Measurements from ENCODE around the gene EXD3. TPM values are rescaled to one million over a fixed set of nuclear protein-coding genes. Genes with fewer than 3 reads are reported as not detected.

EXD3 gene
- polyA plus RNA-seq, 1 of the 3 experiments (the other 2 are of a cell fraction), result 11.5 TPM

DNA sequence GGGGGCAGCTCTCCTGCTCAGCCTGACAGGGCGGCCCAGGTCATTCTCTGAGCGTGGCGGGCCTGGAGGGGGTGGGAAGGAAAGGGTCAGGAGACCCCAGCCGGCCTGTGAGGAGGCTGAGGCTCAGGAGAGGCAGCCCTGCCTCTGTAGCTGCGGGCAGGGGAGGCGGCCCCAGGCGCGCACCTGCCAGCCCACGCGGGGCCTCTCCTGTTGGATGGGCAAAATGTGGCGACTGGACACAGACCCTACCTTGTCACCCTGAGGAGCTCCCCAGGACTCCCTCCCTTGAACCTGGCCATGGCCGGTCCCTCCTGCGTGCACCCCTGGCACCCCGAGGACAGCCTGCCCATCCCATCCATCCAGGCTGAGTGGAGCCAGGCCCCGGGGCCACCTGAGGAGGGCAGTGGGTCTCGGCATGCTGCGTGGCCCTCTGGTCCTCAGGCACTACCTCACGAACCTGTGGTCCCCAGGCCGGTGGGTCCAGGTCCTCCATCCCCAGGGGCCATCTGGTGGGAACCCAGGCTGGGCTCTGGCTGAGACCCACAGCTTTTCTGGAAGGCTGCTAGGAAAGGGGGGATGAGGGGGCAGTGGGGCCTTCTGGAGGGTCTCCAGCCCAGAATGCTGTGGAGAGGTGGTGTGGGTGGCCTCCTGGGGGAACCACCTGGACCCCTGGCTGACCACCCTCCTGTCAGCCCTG, 105.8 kb downstream of the EXD3 start:
- no CpG with 5 or more reads among the region's 19 CpGs for WGBS (ENCODE audit: low lambda C conversion rate)
- Histone ChIP-seq H3K4me1 (ENCODE audit: control insufficient read depth in 1 of 2, insufficient read depth in 2 of 2, low read depth in 1 of 2, low read length in 1 of 2) (peaks cover 0 to 4% of the 10 kb centered on the region in 2 experiments; a peak in 1 of 4 replicates), H3K9ac (no peak overlapping the region), H3K36me3 (replicated peaks in 1 of 2; ENCODE audit: control insufficient read depth in 1 of 2, insufficient read depth in 2 of 2, low read length in 1 of 2) (no peaks in the 10 kb centered on the region), H3K4me3 (ENCODE audit: low read depth in 2 of 2, low read length in 1 of 2) (no peak overlapping the region), H3F3A (replicated peaks; ENCODE audit: insufficient read depth) (no peaks in the 10 kb centered on the region), H2AFZ (ENCODE audit: low read depth) (no peak overlapping the region), H3K27me3 (ENCODE audit: insufficient read depth) (no peaks in the 10 kb centered on the region), H3K9me3 (no peaks in the 10 kb centered on the region), H3K79me2 (ENCODE audit: insufficient read depth) (no peaks in the 10 kb centered on the region), H4K20me1 (ENCODE audit: insufficient read depth) (no peaks in the 10 kb centered on the region), H3K4me2 (no peak overlapping the region), H3K9me2 (no peaks in the 10 kb centered on the region), H3K27ac (ENCODE audit: low read depth in 2 of 2, low read length in 1 of 2) (no peak overlapping the region)
- no peak for DNase-seq
- ChIA-PET POLR2A (no interaction called here), CTCF (interaction anchor here (1.3 to 7.5 kb wide), 2 partner anchors 15 to 106 kb away, joined by 4 to 74 read pairs; partner anchors contain the start of genes EXD3, NOXA1 and NRARP)
- TF ChIP-seq RCOR1 (IDR thresholded peaks at IDR 0.05; ENCODE audit: low read length) (no peak), EP300 (IDR thresholded peaks at IDR 0.05; ENCODE audit: borderline replicate concordance in 1 of 2, low read depth in 1 of 2, low read length in 1 of 2) (no peak), SMC3 (IDR thresholded peaks at IDR 0.05; ENCODE audit: low read depth, low read length) (no peak), YY1 (IDR thresholded peaks at IDR 0.05; ENCODE audit: low read depth) (no peak), FOSL2 (IDR thresholded peaks at IDR 0.05; ENCODE audit: borderline replicate concordance, low read depth) (no peak)

DNA sequence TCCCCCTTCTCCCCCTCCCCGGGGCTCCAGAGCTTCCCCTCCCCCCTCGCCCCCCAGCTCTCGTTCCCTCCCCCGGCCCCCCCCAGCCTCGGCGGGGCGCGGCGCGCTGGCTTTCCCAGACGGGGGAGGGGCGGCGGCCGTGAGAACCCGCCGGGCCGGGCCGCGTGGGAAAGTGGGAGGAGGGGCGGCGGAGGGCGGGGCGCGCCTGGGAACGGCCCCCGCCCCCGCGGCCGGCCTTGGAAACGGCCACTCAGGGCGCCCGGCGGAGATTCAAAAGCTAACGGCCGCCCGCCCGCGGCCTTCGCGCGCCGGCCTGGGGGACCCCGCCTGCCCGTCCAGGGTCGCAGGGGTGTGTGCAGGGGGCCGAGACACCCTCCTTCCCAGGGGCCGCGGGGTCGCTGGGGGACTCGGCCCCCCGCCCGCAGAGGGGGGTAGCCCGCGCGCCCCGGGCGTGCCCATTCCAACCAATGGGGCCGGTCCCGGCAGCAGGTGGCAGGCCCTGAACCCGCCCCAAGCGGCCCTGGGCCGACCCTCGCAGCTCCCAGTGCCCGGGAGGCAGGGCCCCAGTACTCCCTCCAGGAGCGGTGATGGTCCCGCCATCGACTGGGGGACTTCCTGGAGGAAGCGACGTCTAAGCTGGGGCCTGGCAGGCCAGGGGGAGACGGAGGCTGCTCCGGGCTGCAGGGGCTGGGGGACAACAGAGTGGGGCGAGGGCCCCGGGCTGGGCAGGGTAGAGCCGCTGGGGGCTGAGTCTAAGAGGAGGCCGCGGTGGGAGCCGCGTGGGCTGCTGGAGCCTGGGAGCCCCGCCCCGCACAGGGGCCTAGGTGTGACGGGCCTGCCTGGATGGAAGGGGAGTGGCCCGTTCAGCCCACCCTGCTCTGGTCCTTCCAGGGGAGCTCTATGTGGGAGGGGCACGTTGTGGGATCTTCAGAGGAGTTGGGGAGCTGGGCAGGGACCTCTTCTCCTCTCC, 106.7 kb downstream of the EXD3 start:
- peak; percentile 94 for DNase-seq
- ChIA-PET CTCF (interaction anchor here (1.3 to 7.5 kb wide), 2 partner anchors 14 to 107 kb away, joined by 4 to 74 read pairs; partner anchors contain the start of genes EXD3, NOXA1 and NRARP), POLR2A (interaction anchor here (1.0 to 1.3 kb wide), 2 partner anchors 15 to 107 kb away, joined by 3 read pairs; partner anchors contain the start of genes EXD3, NOXA1 and NRARP)
- H3K4me2 ChIP-seq, result no peak overlapping the region
- H3K27me3 ChIP-seq (ENCODE audit: insufficient read depth), result no peaks in the 10 kb centered on the region
- H2AFZ ChIP-seq (ENCODE audit: low read depth), result no peak overlapping the region
- no peaks in the 10 kb centered on the region for H3K79me2 ChIP-seq (ENCODE audit: insufficient read depth)
- H3K36me3 ChIP-seq (replicated peaks in 1 of 2; ENCODE audit: control insufficient read depth in 1 of 2, insufficient read depth in 2 of 2, low read length in 1 of 2), result no peaks in the 10 kb centered on the region
- no peak overlapping the region; a peak in 1 of 4 replicates for H3K4me3 ChIP-seq (ENCODE audit: low read depth in 2 of 2, low read length in 1 of 2)
- H3K4me1 ChIP-seq (ENCODE audit: control insufficient read depth in 1 of 2, insufficient read depth in 2 of 2, low read depth in 1 of 2, low read length in 1 of 2), result peaks cover 0 to 4% of the 10 kb centered on the region in 2 experiments; a peak in 1 of 4 replicates
- no peak overlapping the region for H3K27ac ChIP-seq (ENCODE audit: low read depth in 2 of 2, low read length in 1 of 2)
- H3K9me2 ChIP-seq, result no peaks in the 10 kb centered on the region
- H3K9ac ChIP-seq, result no peak overlapping the region
- H3K9me3 ChIP-seq, result no peaks in the 10 kb centered on the region
- no peaks in the 10 kb centered on the region for H3F3A ChIP-seq (replicated peaks; ENCODE audit: insufficient read depth)
- H4K20me1 ChIP-seq (ENCODE audit: insufficient read depth), result no peaks in the 10 kb centered on the region
- no peak for TF ChIP-seq SIN3A (IDR thresholded peaks at IDR 0.05; ENCODE audit: borderline replicate concordance, low read depth, low read length)
- TF ChIP-seq TAF1 (IDR thresholded peaks at IDR 0.05; ENCODE audit: borderline replicate concordance, low read depth, low read length), result no peak
- TF ChIP-seq CHD2 (IDR thresholded peaks at IDR 0.05; ENCODE audit: low read length, partially characterized antibody), result peak; percentile 20
- TF ChIP-seq, protein P1, sequence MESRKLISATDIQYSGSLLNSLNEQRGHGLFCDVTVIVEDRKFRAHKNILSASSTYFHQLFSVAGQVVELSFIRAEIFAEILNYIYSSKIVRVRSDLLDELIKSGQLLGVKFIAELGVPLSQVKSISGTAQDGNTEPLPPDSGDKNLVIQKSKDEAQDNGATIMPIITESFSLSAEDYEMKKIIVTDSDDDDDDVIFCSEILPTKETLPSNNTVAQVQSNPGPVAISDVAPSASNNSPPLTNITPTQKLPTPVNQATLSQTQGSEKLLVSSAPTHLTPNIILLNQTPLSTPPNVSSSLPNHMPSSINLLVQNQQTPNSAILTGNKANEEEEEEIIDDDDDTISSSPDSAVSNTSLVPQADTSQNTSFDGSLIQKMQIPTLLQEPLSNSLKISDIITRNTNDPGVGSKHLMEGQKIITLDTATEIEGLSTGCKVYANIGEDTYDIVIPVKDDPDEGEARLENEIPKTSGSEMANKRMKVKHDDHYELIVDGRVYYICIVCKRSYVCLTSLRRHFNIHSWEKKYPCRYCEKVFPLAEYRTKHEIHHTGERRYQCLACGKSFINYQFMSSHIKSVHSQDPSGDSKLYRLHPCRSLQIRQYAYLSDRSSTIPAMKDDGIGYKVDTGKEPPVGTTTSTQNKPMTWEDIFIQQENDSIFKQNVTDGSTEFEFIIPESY (IDR thresholded peaks at IDR 0.05; ENCODE audit: borderline replicate concordance, low read depth), result no peak
- no peak for TF ChIP-seq FOXJ3 (CRISPR knock-in tag; IDR thresholded peaks at IDR 0.05)
- WGBS (ENCODE audit: low lambda C conversion rate), result 48% methylated on average over 19 of the region's 83 CpGs

All from SK-N-SH (cell line).